HG02571 (cell line): ENCODE data around the gene SH3RF1.
"Not testable (repeated sequence)": the region's sequence is repeated elsewhere in the genome, so short reads cannot be mapped to it uniquely, and the experiment has no call there.

Experiments used
- ATAC-seq: cut with Tn5 transposase; IDR thresholded peaks from one replicate; pipeline ENCODE4 v1.9.1; 2021; ENCODE audit warnings: mild to moderate bottlenecking, moderate library complexity; ENCODE audit not compliant: unreplicated experiment

SH3RF1 gene

GRCh38 chr4:169202145-169202699, 68.5 kb downstream of the SH3RF1 start:
- peak; percentile 60 for ATAC-seq

GRCh38 chr4:169201222-169202144, 69.3 kb downstream of the SH3RF1 start:
- no peak for ATAC-seq

GRCh38 chr4:169200361-169201030, 70.3 kb downstream of the SH3RF1 start:
- no peak for ATAC-seq

GRCh38 chr4:169199184-169199583, 71.6 kb downstream of the SH3RF1 start:
- no peak for ATAC-seq

GRCh38 chr4:169198167-169198566, 72.6 kb downstream of the SH3RF1 start:
- no peak for ATAC-seq

GRCh38 chr4:169197206-169197605, 73.5 kb downstream of the SH3RF1 start:
- not testable (repeated sequence) for ATAC-seq

GRCh38 chr4:169195032-169195431, 75.7 kb downstream of the SH3RF1 start:
- no peak for ATAC-seq

- not testable (repeated sequence) for ATAC-seq
Observed at GRCh38 chr4:169189968-169190367, 80.8 kb downstream of the SH3RF1 start.

GRCh38 chr4:169189372-169189771, 81.4 kb downstream of the SH3RF1 start:
- peak; percentile 83 for ATAC-seq

GRCh38 chr4:169188204-169188603, 82.6 kb downstream of the SH3RF1 start:
- no peak for ATAC-seq

- ATAC-seq = no peak
Observed at GRCh38 chr4:169185133-169185956, 85.4 kb downstream of the SH3RF1 start.

GRCh38 chr4:169184686-169185085, 86.1 kb downstream of the SH3RF1 start:
- ATAC-seq = no peak

- no peak for ATAC-seq
Observed at GRCh38 chr4:169184236-169184635, 86.5 kb downstream of the SH3RF1 start.

- no peak for ATAC-seq
Observed at GRCh38 chr4:169183581-169183980, 87.2 kb downstream of the SH3RF1 start.

GRCh38 chr4:169179609-169180521, 90.9 kb downstream of the SH3RF1 start:
- no peak for ATAC-seq

- not testable (repeated sequence) for ATAC-seq
Observed at GRCh38 chr4:169178092-169178491, 92.7 kb downstream of the SH3RF1 start.

GRCh38 chr4:169175476-169175875, 95.3 kb downstream of the SH3RF1 start:
- no peak for ATAC-seq

GRCh38 chr4:169175035-169175434, 95.7 kb downstream of the SH3RF1 start:
- no peak for ATAC-seq

GRCh38 chr4:169174247-169174646, 96.5 kb downstream of the SH3RF1 start:
- no peak for ATAC-seq
